GM21526 (cell line): ENCODE data around the gene BCL10.
"Not testable (repeated sequence)": the region's sequence is repeated elsewhere in the genome, so short reads cannot be mapped to it uniquely, and the experiment has no call there.

Experiments used
- ATAC-seq: cut with Tn5 transposase; IDR thresholded peaks from one replicate; pipeline ENCODE4 v1.9.1; 2021; ENCODE audit warnings: moderate library complexity; ENCODE audit not compliant: unreplicated experiment, low FRiP score

BCL10 gene

GRCh38 chr1:85268801-85269585 is 7.4 kb downstream of the BCL10 start:
- no peak for ATAC-seq

DNA sequence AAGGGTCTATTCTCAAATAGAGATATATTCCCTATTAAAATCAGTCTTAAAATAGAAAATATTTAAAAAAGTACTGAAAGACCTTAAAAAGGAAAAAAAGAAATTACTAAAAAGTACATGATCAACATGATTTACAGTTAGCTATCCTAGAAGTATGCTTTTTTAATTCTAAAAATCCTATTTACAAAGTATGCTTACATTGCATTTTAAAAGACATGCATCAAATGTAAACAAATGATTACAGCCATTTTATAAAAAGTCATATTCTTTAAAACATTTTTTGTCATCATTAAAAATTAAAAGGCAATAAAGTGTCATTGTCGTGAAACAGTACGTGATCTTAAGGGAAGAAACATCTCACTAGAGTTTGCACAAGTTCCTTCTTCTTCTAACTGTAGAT is 9.1 kb downstream of the BCL10 start:
- no peak for ATAC-seq

DNA sequence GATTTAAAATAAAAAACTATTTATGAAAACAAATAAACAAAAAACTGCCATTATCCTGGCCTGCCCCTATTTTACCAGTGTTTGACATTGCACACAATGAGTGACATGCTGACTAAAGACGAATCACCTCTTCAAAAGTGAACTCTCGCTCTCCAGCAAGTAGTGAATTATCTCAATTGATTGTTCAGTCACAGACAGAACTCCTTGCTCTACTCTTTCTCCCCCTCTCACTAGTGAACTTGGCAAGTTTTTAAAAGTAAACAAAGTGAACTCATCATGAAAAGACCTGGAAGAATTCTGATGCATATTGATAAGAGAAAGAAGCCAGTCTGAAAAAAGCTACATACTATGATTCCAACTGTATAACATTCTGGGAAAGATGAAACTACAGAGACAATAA is 12.3 kb downstream of the BCL10 start:
- no peak for ATAC-seq

DNA sequence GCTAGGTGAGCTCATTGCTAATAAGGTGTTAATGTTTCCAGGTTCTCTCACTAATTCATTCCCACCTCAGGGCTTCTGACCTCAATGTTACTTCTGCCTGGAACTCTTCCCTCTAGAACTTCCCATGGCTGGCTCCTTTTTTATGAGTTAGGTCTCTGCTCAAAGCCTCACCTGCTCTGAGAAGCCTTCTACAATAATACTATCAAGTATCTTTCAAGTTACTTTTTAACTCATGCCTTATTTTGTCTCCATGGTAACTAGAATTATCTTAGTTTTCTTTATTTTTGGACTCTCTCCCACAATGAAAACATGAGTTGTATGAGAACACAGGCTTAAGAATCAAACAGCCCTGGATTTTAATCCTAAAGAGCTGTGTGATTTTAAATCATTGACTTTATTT is 13.4 kb downstream of the BCL10 start:
- ATAC-seq: no peak

GRCh38 chr1:85259912-85260274 is 16.5 kb downstream of the BCL10 start:
- ATAC-seq: peak; percentile 9

GRCh38 chr1:85259118-85259911 is 17.1 kb downstream of the BCL10 start, which contains the start of gene C1orf52:
Gene C1orf52, minus strand, starts transcription at chr1:85259662. Its CDS starts 29 bp downstream, at chr1:85259633.
- peak; percentile 96 for ATAC-seq

DNA sequence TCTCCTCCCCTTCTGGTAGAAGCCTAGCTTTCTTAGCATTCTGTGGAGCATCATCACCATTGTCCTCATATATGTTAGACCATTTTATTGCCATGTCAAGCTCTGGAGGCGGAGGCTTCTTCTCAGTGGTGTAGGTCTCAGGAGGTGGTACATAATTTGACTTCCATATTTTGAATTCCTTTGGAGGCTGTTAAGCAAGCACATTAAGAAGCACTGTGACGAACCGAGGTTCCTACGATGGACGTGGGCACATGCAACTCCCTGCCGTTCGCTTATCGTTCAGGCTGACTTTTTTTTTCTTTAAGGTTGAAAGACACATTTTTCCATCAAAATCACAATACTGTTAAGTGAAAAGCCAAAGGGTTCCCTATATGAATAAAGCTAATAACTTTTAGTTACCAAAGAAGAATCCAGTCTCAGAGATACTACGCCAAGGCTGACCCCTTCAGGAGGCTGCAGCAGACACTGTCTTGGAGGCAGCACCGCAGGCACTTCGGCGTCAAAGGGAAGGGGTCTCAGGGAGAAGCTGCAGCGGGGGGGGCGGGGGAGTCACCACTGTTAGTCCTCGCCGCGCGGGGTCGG is 17.8 kb downstream of the BCL10 start:
- ATAC-seq: no peak

- ATAC-seq: not testable (repeated sequence)
These were observed 27.4 kb downstream of the BCL10 start for GRCh38 chr1:85249042-85249441.

GRCh38 chr1:85245891-85246290 is 30.5 kb downstream of the BCL10 start:
- no peak for ATAC-seq

GRCh38 chr1:85245456-85245855 is 31.0 kb downstream of the BCL10 start:
- no peak for ATAC-seq

DNA sequence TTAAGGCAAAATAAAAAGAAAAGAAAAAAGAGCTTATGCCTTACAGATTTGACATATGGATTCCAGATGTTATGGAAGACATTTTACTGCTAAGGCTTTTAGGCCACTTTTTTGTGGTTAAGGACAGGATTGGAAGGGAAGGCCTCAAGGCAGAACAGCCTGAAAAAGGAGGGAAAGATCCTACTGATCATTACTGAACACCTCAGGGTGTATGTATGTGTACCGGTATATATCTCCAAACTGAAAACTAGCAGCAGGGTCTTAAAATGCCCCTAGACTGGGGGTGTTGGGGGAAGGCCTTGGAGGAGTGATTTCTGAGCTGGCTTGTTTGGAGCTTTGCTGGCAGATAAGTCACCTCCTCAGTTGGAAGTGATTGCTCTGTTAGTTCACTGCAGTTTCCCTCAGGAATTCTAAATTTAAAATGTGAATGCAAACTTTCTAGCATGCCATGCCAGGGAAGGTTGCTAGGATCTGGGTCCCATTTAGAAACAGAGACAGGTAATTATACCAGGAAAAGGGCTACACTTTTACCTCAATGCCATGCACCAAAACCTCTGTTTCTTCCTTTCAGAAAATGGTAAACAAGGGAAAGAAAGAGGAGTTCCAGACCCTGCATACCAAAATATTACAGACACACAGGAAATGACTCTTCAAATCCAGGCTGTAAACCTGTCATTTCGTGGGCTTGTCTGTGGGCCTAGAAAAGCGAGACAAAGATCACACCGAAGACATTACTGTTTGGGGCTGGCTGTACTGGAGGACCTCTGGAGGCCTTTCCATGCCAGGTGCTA is 32.0 kb downstream of the BCL10 start:
- no peak for ATAC-seq

DNA sequence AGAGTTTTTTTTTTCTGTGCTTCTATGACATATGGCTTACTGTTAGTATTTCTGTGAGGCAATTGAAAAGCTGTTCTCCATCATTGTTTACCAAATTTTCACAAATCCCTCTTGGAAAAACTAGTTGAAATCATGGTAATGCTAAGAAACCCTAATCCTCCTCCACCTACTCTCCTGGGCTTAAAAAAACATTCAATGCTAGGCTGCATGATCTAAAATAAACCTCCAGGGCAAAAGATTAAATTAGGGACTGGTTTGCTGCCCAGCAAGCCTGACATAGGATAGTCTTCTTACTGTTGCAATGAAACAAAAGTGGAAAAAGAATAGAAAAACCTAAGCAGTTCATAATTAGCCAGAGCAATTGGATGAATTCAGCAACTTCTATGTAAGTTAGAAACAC is 33.1 kb downstream of the BCL10 start:
- ATAC-seq: no peak

DNA sequence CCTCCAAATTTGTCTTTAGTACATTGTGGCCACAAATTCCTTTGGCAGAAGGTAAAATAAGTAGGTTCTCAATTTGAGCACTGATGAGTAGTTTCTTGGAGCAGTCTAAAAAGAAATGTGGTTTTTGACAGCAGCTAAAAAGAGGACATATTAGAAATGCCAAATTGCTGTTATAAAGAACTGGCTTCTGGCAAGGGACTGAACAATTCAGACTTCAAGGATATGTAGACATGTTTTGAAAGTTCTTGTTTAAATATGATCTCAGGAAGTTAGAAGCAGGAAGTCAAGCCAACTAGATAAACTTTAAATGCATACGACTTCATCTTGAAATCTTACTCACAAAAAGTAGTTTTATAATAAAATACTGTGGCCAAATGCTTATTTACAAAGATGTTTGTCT is 35.8 kb downstream of the BCL10 start:
- no peak for ATAC-seq

GRCh38 chr1:85240174-85240601 is 36.2 kb downstream of the BCL10 start:
- no peak for ATAC-seq

DNA sequence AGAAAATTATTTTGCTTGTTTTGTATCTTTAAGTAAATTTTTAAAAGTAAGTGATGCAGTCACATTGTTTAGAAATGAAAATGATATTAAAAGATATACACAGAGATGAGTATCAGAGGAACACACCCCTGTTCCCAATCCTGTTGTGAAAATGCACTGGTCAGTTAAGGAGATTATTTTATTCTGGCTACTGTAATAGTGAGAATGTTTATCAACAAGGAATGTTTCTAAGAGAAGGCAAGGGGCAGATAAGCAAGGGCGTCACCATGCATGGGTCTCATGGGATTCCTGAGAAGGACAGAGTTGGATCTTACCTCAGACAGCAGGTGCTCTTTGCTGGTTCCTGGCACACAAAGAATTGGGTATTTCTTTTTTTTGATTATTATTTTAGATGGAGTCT is 38.8 kb downstream of the BCL10 start:
- ATAC-seq: no peak

- ATAC-seq: no peak
These were observed 46.0 kb downstream of the BCL10 start for GRCh38 chr1:85230305-85230977.

DNA sequence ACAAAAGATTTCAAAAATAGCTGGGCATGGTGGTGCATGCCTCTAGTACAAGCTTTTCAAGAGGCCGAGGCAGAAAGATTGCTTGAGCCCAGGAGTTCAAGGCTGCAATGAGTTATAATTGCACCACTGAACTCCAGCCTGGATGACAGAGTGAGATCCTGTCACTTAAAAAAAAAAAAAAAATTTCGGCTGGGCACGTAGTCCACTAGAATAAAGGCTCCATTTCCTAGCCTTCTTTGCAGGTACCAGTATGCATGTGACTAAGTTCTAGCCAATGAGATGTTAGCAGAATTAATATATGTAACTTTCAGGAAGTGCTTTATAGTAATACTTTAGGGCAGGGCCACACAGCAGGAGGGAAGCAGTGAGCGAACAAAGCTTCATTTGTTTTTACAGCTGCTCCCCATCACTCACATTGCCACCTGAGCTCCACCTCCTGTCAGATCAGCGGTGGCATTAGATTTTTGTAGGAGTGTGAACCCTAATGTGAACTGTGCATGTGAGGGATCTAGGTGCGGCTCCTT is 46.8 kb downstream of the BCL10 start:
- ATAC-seq: no peak

- ATAC-seq: no peak
These were observed 47.5 kb downstream of the BCL10 start for GRCh38 chr1:85228972-85229371.

DNA sequence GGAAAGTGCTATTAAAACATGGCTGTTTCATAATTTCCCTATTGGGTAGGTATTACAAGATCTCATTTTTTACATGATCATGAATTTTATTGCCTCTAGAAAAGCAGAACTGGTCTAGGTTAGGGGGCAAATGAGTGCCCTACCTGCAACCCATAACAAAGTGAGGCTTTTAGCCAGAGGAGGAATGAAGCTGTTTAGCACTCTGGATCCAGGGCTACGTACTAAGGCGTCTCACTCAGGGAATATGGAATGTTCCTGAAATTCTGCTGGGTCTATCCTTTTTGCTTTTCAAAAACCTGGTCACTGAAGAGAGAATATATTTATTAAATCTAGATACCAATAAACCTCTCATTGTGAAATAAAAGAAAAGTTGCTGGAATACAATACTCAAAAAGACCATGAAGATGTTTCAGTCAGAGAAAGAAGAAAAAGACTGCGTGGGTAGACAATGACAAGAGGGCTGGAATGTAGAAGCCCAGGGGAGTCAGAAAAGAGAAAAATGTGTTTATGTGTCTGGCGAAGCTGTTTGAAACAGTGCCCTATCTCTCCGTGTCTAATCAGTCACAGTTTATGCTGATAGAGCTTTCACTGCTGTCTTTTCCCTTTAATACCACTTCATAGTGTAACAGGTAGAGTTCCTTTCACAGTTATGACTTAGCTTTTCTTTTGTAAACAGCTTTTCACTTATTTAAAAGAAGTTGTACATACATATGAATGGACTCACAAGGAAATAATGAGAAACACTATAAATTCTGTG is 50.6 kb downstream of the BCL10 start:
- ATAC-seq: no peak
